HCT116 (cell line): ENCODE data around the gene LRR1. TPM values are rescaled to one million over a fixed set of nuclear protein-coding genes. Genes with fewer than 3 reads are reported as not detected.

Experiments used
- ATAC-seq: fragments of 200-7000 bp; cut with Tn5 transposase; 2 replicates; pipeline ENCODE4 v1.9.1; 2020; ENCODE audit warnings: mild to moderate bottlenecking, moderate library complexity
- BruUV-seq: library from RNA; stranded (reverse); fragments of 400-500 nt; replicated peaks from 2 replicates; lab custom pipeline; 2021; lab: Mats Ljungman, UMichigan
- CTCF ChIA-PET: fragments of 300-600 bp; sonication (Branson Sonifier 250); formaldehyde crosslinking; loops from one replicate; lab custom pipeline; 2021; ENCODE audit warnings: antibody characterized with exemption; lab: Charles Lee
- POLR2A ChIA-PET: fragments of 300-600, 350-600 bp; sonication (Branson Sonifier 250); formaldehyde crosslinking; loops from one replicate; lab custom pipeline; 2021; ENCODE audit warnings: antibody characterized with exemption; lab: Charles Lee
- RAD21 ChIA-PET, 2 experiments: fragments of 300-600 bp; sonication (Branson Sonifier 250); formaldehyde crosslinking; loops; one replicate each; lab custom pipeline; 2023; ENCODE audit warnings: low total read pairs in 2 of 2; ENCODE audit not compliant: uncharacterized antibody in 2 of 2, unreplicated experiment in 2 of 2, low non-redundant PET in 1 of 2; lab: Charles Lee
- DNase-seq: peaks from one replicate; pipeline ENCODE4 v3.0.0-alpha.2; 2010; ENCODE audit warnings: low read depth, low spot score
- H2AFZ ChIP-seq: fragments of 200-600 bp; shearing (Covaris generic), sonication (generic); 2 replicates; pipeline ENCODE4 v1.6.1; 2017; ENCODE audit warnings: low read depth, mixed run types, mixed read lengths, antibody characterized with exemption, low read length; ENCODE audit not compliant: poor library complexity, severe bottlenecking
- H3K27ac ChIP-seq: 2 replicates; pipeline ENCODE4 v1.5.1; 2012; ENCODE audit warnings: low read depth, low read length
- H3K27me3 ChIP-seq: fragments of 200-600 bp; sonication (generic); 2 replicates; pipeline ENCODE4 v1.6.1; 2016; ENCODE audit warnings: mixed run types, low read length, mixed read lengths; ENCODE audit not compliant: insufficient read depth
- H3K36me3 ChIP-seq, 2 experiments: fragments of 200-500 bp in 1 of 2; fragments of 200-600 bp in 1 of 2; sonication (Bioruptor generic) in 1 of 2; sonication (generic) in 1 of 2; 2 replicates each; pipeline versions ENCODE4 v1.5.1 to v1.6.1; 2014 to 2016; ENCODE audit warnings: low read length in 2 of 2, inconsistent platforms in 1 of 2, mixed read lengths in 1 of 2, mixed run types in 1 of 2; ENCODE audit not compliant: insufficient read depth in 2 of 2, control insufficient read depth in 1 of 2
- H3K4me1 ChIP-seq, 2 experiments: fragments of 200-600 bp in 1 of 2; sonication (generic) in 1 of 2; 2 replicates each; pipeline versions ENCODE4 v1.5.1 to v1.6.1; 2012 to 2017; ENCODE audit warnings: low read length in 2 of 2, inconsistent platforms in 1 of 2, mild to moderate bottlenecking in 1 of 2, mixed read lengths in 1 of 2, mixed run types in 1 of 2, moderate library complexity in 1 of 2; ENCODE audit not compliant: insufficient read depth in 2 of 2, control insufficient read depth in 1 of 2
- H3K4me2 ChIP-seq: fragments of 200-600 bp; sonication (generic); 2 replicates; pipeline ENCODE4 v1.6.1; 2017; ENCODE audit warnings: mixed run types, low read length, mixed read lengths
- H3K4me3 ChIP-seq, 2 experiments: fragments of 200-600 bp in 1 of 2; sonication (generic) in 1 of 2; replicated peaks in 1 of 2; 2 replicates each; pipeline ENCODE4 v1.5.1; 2011 to 2016; ENCODE audit warnings: low read length in 2 of 2, control low read depth in 1 of 2, low read depth in 1 of 2, mild to moderate bottlenecking in 1 of 2, mixed read lengths in 1 of 2, mixed run types in 1 of 2
- H3K79me2 ChIP-seq: fragments of 200-600 bp; sonication (generic); 2 replicates; pipeline ENCODE4 v1.6.1; 2017; ENCODE audit warnings: mild to moderate bottlenecking, mixed run types, low read length, moderate library complexity, mixed read lengths; ENCODE audit not compliant: insufficient read depth
- H3K9ac ChIP-seq: fragments of 200-600 bp; sonication (generic); 2 replicates; pipeline ENCODE4 v1.6.1; 2016; ENCODE audit warnings: low read length, mixed read lengths
- H3K9me2 ChIP-seq: fragments of 200-600 bp; sonication (generic), shearing (Covaris generic); 2 replicates; pipeline ENCODE4 v1.6.1; 2017; ENCODE audit warnings: mixed run types, mild to moderate bottlenecking, moderate library complexity; ENCODE audit not compliant: insufficient read depth
- H3K9me3 ChIP-seq, 2 experiments: fragments of 200-500 bp in 1 of 2; fragments of 200-600 bp in 1 of 2; sonication (Bioruptor generic) in 1 of 2; sonication (generic) in 1 of 2; 2 replicates each; pipeline ENCODE4 v1.6.1; 2014 to 2017; ENCODE audit warnings: low read length in 2 of 2, mixed read lengths in 2 of 2, inconsistent platforms in 1 of 2, low read depth in 1 of 2, mild to moderate bottlenecking in 1 of 2, mixed run types in 1 of 2, moderate library complexity in 1 of 2; ENCODE audit not compliant: control insufficient read depth in 1 of 2, insufficient read depth in 1 of 2
- H4K20me1 ChIP-seq: fragments of 200-600 bp; sonication (generic), shearing (Covaris generic); 2 replicates; pipeline ENCODE4 v1.6.1; 2017; ENCODE audit warnings: mixed run types, mild to moderate bottlenecking, moderate library complexity; ENCODE audit not compliant: insufficient read depth
- ATF3 ChIP-seq: IDR thresholded peaks from 2 replicates; pipeline ENCODE4 v1.6.1; 2012
- CBX3 ChIP-seq: IDR thresholded peaks from 2 replicates; pipeline ENCODE4 v1.6.1; 2012; ENCODE audit warnings: low read depth
- ELF1 ChIP-seq: IDR thresholded peaks from 2 replicates; pipeline ENCODE4 v1.6.1; 2012; ENCODE audit warnings: low read depth, borderline replicate concordance
- EZH2 ChIP-seq: fragments of 200-600 bp; sonication (generic); IDR thresholded peaks from 2 replicates; pipeline ENCODE4 v1.6.1; 2017; ENCODE audit warnings: antibody characterized with exemption, mixed run types
- EZH2phosphoT487 ChIP-seq: fragments of 200-600 bp; IDR thresholded peaks from 2 replicates; pipeline ENCODE4 v1.6.1; 2018; ENCODE audit warnings: antibody characterized with exemption, borderline replicate concordance
- FOSL1 ChIP-seq: IDR thresholded peaks from 2 replicates; pipeline ENCODE4 v1.6.1; 2012; ENCODE audit warnings: low read depth
- POLR2A ChIP-seq: IDR thresholded peaks from 2 replicates; pipeline ENCODE4 v1.7.0; 2011; ENCODE audit warnings: borderline replicate concordance; ENCODE audit not compliant: insufficient read depth, insufficient read length; ENCODE audit errors: extremely low read depth
- RAD21 ChIP-seq: IDR thresholded peaks from 2 replicates; pipeline ENCODE4 v1.6.1; 2012; ENCODE audit warnings: low read depth, mild to moderate bottlenecking
- SIN3A ChIP-seq: IDR thresholded peaks from 2 replicates; pipeline ENCODE4 v1.6.1; 2012; ENCODE audit warnings: low read depth
- SP1 ChIP-seq: IDR thresholded peaks from 2 replicates; pipeline ENCODE4 v1.6.1; 2012; ENCODE audit warnings: low read depth
- TCF7L2 ChIP-seq: IDR thresholded peaks from 2 replicates; pipeline ENCODE4 v1.7.0; 2011; ENCODE audit warnings: borderline replicate concordance, inconsistent platforms; ENCODE audit not compliant: insufficient read depth, insufficient read length; ENCODE audit errors: extremely low read depth
- ZBTB33 ChIP-seq: IDR thresholded peaks from 2 replicates; pipeline ENCODE4 v1.6.1; 2011; ENCODE audit warnings: mild to moderate bottlenecking, low read length, moderate library complexity; ENCODE audit not compliant: insufficient replicate concordance; ENCODE audit errors: extremely low read depth
- ZFX ChIP-seq: fragments of 450-650 bp; IDR thresholded peaks from 2 replicates; pipeline ENCODE4 v1.6.1; 2017
- ZNF274 ChIP-seq: fragments of 200-500 bp; sonication (Bioruptor generic); IDR thresholded peaks from 2 replicates; pipeline ENCODE4 v1.6.1; 2014; ENCODE audit warnings: mild to moderate bottlenecking, low read depth, low read length, inconsistent platforms
- intact Hi-C: fragments of 100-400 bp; cut with micrococcal nuclease; formaldehyde crosslinking; loops from 2 replicates; pipeline ENCODE4 v1.10.0; 2022
- total RNA-seq: library from RNA; stranded (reverse); gene quantifications from one replicate; pipeline ENCODE4 v1.2.1, GENCODE V29; 2021; ENCODE audit not compliant: unreplicated experiment
- TF ChIP-seq, protein P1 (sequence below), 3 experiments: fragments of 200-600 bp in 1 of 3; sonication (generic) in 1 of 3; IDR thresholded peaks in 2 of 3; conservative IDR thresholded peaks in 1 of 3; 2 replicates each; pipeline ENCODE4 v1.5.1; 2012 to 2017; ENCODE audit warnings: low read depth in 2 of 3, low read length in 2 of 3, antibody characterized with exemption in 1 of 3, borderline replicate concordance in 1 of 3, control low read depth in 1 of 3, mild to moderate bottlenecking in 1 of 3, mixed read lengths in 1 of 3, mixed run types in 1 of 3, moderate library complexity in 1 of 3; ENCODE audit not compliant: insufficient read depth in 1 of 3

LRR1 gene
- total RNA-seq, 1 experiment from 2014 or later = 34.6 TPM

DNA sequence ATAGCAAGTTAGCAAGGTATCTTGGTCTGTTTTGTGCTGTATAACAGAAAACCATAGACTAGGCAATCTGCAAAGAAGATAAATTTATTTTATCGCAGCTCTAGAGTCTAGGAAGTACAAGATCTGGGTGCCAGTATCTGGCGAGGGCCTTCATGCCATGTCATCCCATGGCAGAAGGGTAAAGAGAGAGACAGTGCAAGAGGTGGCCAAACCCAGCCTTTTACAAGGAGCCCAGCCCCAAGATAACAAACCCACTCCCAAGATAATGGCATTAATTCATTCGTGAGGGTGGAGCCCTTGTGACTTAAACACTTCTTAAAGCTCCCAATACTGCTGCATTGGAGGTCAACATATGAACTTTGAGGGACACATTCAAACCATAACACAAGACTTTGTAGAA lies 29.5 kb upstream of the LRR1 start:
- no peaks in the 10 kb centered on the region for H3K27me3 ChIP-seq
- H3K4me3 ChIP-seq = no peak overlapping the region
- no peaks in the 10 kb centered on the region for H3K9me3 ChIP-seq
- H3K4me1 ChIP-seq = no peaks in the 10 kb centered on the region
- CTCF ChIA-PET = no interaction called here
- intact Hi-C loops = no loop called here
- RAD21 ChIA-PET = no interaction called here
- POLR2A ChIA-PET = no interaction called here
- no peak for DNase-seq
- H2AFZ ChIP-seq = no peak overlapping the region
- no peaks in the 10 kb centered on the region for H3K9me2 ChIP-seq
- ATAC-seq = no peak
- H3K36me3 ChIP-seq = peaks cover 7 to 12% of the 10 kb centered on the region in 2 experiments; a peak in 2 of 4 replicates
- no peak overlapping the region for H3K9ac ChIP-seq
- no TSS peak for BruUV-seq
- H3K4me2 ChIP-seq = no peak overlapping the region
- TF ChIP-seq ATF3 (no peak), SIN3A (no peak), TCF7L2 (no peak), CBX3 (no peak), EZH2phosphoT487 (no peak), ZBTB33 (no peak), SP1 (no peak), FOSL1 (no peak), ZFX (no peak), ZNF274 (no peak), POLR2A (no peak), ELF1 (no peak), RAD21 (no peak), EZH2 (no peak)
- TF ChIP-seq, protein P1, sequence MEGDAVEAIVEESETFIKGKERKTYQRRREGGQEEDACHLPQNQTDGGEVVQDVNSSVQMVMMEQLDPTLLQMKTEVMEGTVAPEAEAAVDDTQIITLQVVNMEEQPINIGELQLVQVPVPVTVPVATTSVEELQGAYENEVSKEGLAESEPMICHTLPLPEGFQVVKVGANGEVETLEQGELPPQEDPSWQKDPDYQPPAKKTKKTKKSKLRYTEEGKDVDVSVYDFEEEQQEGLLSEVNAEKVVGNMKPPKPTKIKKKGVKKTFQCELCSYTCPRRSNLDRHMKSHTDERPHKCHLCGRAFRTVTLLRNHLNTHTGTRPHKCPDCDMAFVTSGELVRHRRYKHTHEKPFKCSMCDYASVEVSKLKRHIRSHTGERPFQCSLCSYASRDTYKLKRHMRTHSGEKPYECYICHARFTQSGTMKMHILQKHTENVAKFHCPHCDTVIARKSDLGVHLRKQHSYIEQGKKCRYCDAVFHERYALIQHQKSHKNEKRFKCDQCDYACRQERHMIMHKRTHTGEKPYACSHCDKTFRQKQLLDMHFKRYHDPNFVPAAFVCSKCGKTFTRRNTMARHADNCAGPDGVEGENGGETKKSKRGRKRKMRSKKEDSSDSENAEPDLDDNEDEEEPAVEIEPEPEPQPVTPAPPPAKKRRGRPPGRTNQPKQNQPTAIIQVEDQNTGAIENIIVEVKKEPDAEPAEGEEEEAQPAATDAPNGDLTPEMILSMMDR (IDR thresholded peaks at IDR 0.05 in 2 of 3, conservative IDR thresholded peaks at IDR 0.05 in 1 of 3; ENCODE audit: borderline replicate concordance in 1 of 3, insufficient read depth in 1 of 3, low read depth in 2 of 3, low read length in 2 of 3) = no peak
- no peaks in the 10 kb centered on the region for H4K20me1 ChIP-seq
- H3K79me2 ChIP-seq = no peaks in the 10 kb centered on the region
- no peak overlapping the region for H3K27ac ChIP-seq
